ENCODE data around the gene GTPBP3. TPM values are rescaled to one million over a fixed set of nuclear protein-coding genes. Genes with fewer than 3 reads are reported as not detected.

Gene GTPBP3
- polyA plus RNA-seq, 1 donor from 2014 or later = 11.1 TPM

- peak overlapping the region; percentile 92 to 97 (median 92) for H3K27ac Mint-ChIP-seq
- no peaks in the 10 kb centered on the region for H3K9me3 Mint-ChIP-seq
- no peaks in the 10 kb centered on the region for H3K27me3 Mint-ChIP-seq
- H3K4me3 Mint-ChIP-seq = peak overlapping the region; percentile 58 to 100 (median 93)
- H3K36me3 Mint-ChIP-seq = no peaks in the 10 kb centered on the region
- peaks cover 32 to 35% (median 34%) of the 10 kb centered on the region in 3 donors for H3K4me1 Mint-ChIP-seq
Measured at GRCh38 chr19:17304386-17305215, 32.8 kb upstream of the GTPBP3 start.

- Mint-ChIP-seq H3K4me1 (peaks cover 34 to 36% (median 34%) of the 10 kb centered on the region in 3 donors), H3K4me3 (peak overlapping the region; percentile 90 to 100 (median 95)), H3K9me3 (no peaks in the 10 kb centered on the region), H3K27me3 (no peaks in the 10 kb centered on the region), H3K36me3 (no peaks in the 10 kb centered on the region), H3K27ac (peak overlapping the region; percentile 92 to 97 (median 92))
Measured at GRCh38 chr19:17305216-17305516, 32.2 kb upstream of the GTPBP3 start.

DNA sequence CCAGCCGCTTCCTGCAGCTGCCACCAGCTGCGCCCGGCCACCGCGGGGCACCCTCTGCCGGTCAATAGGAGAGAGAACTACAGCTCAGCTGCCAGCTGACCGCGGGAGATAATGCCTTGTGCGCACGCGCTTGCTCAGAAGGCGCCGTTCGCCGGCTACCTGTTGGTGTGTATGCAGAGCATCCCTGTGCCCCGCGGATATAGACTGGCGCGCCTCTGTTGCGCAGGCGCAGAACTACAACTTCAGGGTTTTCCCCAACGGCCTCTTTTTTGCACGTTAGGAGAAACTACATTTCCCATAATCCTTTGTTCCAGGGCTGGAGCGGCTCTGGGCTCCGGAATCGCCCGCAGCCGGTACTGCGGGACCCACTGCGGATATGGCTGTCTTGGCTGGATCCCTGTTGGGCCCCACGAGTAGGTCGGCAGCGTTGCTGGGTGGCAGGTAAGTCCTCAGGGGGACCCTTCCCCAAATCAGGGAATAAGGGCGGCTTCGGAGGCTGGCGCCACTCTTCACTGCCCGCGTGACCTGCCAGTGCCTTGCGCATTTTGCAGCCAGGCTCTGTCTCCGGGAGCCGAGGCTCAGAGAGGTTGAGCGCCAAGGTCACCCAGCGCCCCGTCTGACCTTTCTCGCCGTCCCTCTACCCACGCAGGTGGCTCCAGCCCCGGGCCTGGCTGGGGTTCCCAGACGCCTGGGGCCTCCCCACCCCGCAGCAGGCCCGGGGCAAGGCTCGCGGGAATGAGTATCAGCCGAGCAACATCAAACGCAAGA, 31.7 kb upstream of the GTPBP3 start, which contains the start of gene MRPL34:
Gene MRPL34, plus strand, starts transcription at position 356 of the 768 bp plus-strand sequence. Its CDS starts 21 bp downstream, at position 377.
- Mint-ChIP-seq H3K27ac (peak within 1 kb of the TSS; percentile 92 to 97 (median 92)), H3K4me1 (peaks cover 34 to 39% (median 38%) of the 10 kb centered on the region in 3 donors), H3K9me3 (no peaks in the 10 kb centered on the region), H3K27me3 (no peaks in the 10 kb centered on the region), H3K4me3 (peak within 1 kb of the TSS; percentile 90 to 100 (median 95)), H3K36me3 (no peaks in the 10 kb centered on the region)

- H3K27ac Mint-ChIP-seq = peak overlapping the region in 2 of 3 donors; percentile 19 to 59
- H3K4me3 Mint-ChIP-seq = peak overlapping the region; percentile 90 to 100 (median 95)
- H3K4me1 Mint-ChIP-seq = peaks cover 34 to 39% (median 39%) of the 10 kb centered on the region in 3 donors
- H3K9me3 Mint-ChIP-seq = no peaks in the 10 kb centered on the region
- no peaks in the 10 kb centered on the region for H3K27me3 Mint-ChIP-seq
- H3K36me3 Mint-ChIP-seq = no peaks in the 10 kb centered on the region
Measured at GRCh38 chr19:17306285-17306714, 31.1 kb upstream of the GTPBP3 start.

GRCh38 chr19:17307876-17308377, 29.4 kb upstream of the GTPBP3 start:
- H3K36me3 Mint-ChIP-seq = no peaks in the 10 kb centered on the region
- H3K4me1 Mint-ChIP-seq = peaks cover 27 to 38% (median 35%) of the 10 kb centered on the region in 3 donors
- H3K27ac Mint-ChIP-seq = no peak overlapping the region
- no peaks in the 10 kb centered on the region for H3K27me3 Mint-ChIP-seq
- no peaks in the 10 kb centered on the region for H3K9me3 Mint-ChIP-seq
- peak overlapping the region; percentile 8 to 100 (median 40) for H3K4me3 Mint-ChIP-seq

- peaks cover 19 to 34% (median 31%) of the 10 kb centered on the region in 3 donors for H3K4me1 Mint-ChIP-seq
- no peaks in the 10 kb centered on the region for H3K9me3 Mint-ChIP-seq
- peak within 1 kb of the TSS; percentile 65 to 90 (median 75) for H3K27ac Mint-ChIP-seq
Measured at GRCh38 chr19:17309198-17309964, 28.0 kb upstream of the GTPBP3 start, which contains the start of gene DDA1. DDA1 (plus strand) TSS chr19:17309563; CDS start chr19:17309655, 92 bp downstream.

GRCh38 chr19:17309965-17310461, 27.3 kb upstream of the GTPBP3 start:
- H3K36me3 Mint-ChIP-seq = peaks cover 1% of the 10 kb centered on the region
- H3K9me3 Mint-ChIP-seq = no peaks in the 10 kb centered on the region
- no peaks in the 10 kb centered on the region for H3K27me3 Mint-ChIP-seq

More at GRCh38 chr19:17309198-17309964, 28.0 kb upstream of the GTPBP3 start, which contains the start of gene DDA1:
- Mint-ChIP-seq H3K36me3 (peaks cover 1% of the 10 kb centered on the region), H3K4me3 (peak within 1 kb of the TSS; percentile 83 to 98 (median 96)), H3K27me3 (no peaks in the 10 kb centered on the region)

DNA sequence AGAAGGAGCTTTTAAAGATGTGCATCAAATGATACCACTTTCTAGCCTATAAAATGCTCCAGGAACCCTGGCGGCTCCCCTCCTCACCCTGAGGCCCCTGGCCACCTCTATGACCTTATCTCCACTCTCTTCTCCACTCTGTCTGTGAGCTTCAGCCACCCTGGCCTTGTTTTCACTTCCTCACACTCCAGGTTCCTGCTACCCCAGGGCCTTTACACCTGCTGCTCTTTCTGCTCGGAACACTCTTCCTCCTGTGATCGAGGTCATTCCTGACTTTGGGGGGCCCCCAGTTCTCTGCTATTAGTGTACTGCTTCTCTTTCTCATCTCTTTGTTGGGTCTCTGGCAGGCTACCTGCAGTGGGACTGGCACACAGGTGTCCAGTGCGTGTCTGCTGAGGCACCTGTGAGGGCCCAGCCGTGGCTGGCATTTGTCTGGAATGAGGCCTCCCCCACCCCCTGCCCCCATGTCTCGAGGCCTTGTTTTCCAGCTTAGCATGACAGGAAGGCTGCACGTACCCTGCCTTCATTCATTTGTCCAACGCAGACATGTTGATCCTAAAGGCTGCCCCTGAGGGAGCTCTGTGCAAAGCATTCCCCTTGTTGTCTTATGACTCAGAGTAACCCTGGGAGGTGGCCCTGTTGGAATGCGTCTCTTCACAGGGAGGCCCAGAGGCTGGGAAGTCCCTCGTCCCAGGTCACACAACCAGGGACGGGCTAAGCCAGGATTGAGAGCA, 25.7 kb upstream of the GTPBP3 start:
- peaks cover 5% of the 10 kb centered on the region for H3K36me3 Mint-ChIP-seq
- no peak overlapping the region for H3K27ac Mint-ChIP-seq
- H3K9me3 Mint-ChIP-seq = no peaks in the 10 kb centered on the region
- H3K4me1 Mint-ChIP-seq = peaks cover 6 to 23% (median 21%) of the 10 kb centered on the region in 3 donors
- H3K4me3 Mint-ChIP-seq = peak overlapping the region in 3 of 4 donors; percentile 34 to 83 (median 83)
- H3K27me3 Mint-ChIP-seq = no peaks in the 10 kb centered on the region

More at GRCh38 chr19:17309965-17310461, 27.3 kb upstream of the GTPBP3 start:
- H3K4me1 Mint-ChIP-seq = peaks cover 15 to 30% (median 26%) of the 10 kb centered on the region in 3 donors
- H3K27ac Mint-ChIP-seq = peak overlapping the region in 2 of 3 donors; percentile 65 to 75
- peak overlapping the region; percentile 83 to 98 (median 96) for H3K4me3 Mint-ChIP-seq

GRCh38 chr19:17312189-17313113, 24.9 kb upstream of the GTPBP3 start:
- H3K36me3 Mint-ChIP-seq = peaks cover 9% of the 10 kb centered on the region
- no peaks in the 10 kb centered on the region for H3K27me3 Mint-ChIP-seq
- H3K4me3 Mint-ChIP-seq = peak overlapping the region in 1 of 4 donors; percentile 83
- H3K27ac Mint-ChIP-seq = no peak overlapping the region
- H3K4me1 Mint-ChIP-seq = peaks cover 6 to 23% (median 20%) of the 10 kb centered on the region in 3 donors
- H3K9me3 Mint-ChIP-seq = no peaks in the 10 kb centered on the region

DNA sequence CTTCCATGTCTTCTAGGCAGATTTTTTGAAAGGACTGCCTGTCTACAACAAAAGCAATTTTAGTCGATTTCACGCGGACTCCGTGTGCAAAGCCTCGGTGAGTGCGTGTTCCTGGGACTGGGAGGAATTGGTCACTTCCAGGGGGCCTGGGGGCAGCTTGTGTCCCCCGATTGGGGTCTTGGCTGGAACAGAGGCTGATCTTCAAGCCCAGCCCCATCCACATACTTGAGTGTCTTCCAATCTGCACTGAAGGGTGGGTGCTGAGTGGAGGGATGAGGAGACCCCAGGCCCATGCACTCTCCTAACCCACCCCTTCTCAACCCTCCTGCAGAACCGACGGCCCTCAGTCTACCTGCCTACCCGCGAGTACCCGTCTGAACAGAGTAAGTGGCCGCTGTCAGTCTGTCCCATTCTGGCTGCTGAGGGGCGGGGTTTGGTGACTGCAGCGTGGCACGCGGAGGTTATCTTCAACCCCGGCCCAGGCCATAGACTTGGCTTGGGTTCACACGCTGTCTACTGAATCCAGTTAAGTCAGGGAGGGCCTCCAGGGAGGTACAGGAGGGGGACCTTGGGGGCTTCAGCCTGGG, 23.3 kb upstream of the GTPBP3 start:
- H3K36me3 Mint-ChIP-seq = peaks cover 9% of the 10 kb centered on the region
- H3K27me3 Mint-ChIP-seq = no peaks in the 10 kb centered on the region
- H3K4me3 Mint-ChIP-seq = peak overlapping the region in 1 of 4 donors; percentile 32
- H3K4me1 Mint-ChIP-seq = peaks cover 4 to 16% (median 12%) of the 10 kb centered on the region in 3 donors
- no peaks in the 10 kb centered on the region for H3K9me3 Mint-ChIP-seq
- no peak overlapping the region for H3K27ac Mint-ChIP-seq

DNA sequence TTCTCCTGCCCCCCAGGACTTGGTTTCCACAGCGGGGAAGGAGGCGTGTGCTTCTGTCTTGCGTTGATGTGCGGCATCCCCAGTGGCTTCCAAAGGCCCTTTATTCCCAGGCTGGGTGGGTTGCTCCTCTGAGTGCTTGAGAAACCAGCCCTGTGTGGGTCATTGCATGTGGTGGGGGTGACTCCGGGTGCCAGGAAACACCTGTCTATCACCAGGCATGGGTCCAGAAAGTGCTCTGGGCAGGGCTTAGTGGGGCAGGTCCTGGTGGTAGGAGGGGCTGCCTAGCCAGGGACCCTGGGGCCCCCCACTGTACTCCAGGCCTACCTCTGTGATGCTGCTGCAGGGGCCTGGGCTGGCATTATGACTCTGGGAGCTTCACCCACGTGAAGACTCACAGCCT, 18.4 kb upstream of the GTPBP3 start:
- Mint-ChIP-seq H3K36me3 (peaks cover 12% of the 10 kb centered on the region), H3K27me3 (no peaks in the 10 kb centered on the region), H3K4me1 (no peaks in the 10 kb centered on the region), H3K9me3 (no peaks in the 10 kb centered on the region), H3K27ac (no peak overlapping the region), H3K4me3 (no peak overlapping the region)

DNA sequence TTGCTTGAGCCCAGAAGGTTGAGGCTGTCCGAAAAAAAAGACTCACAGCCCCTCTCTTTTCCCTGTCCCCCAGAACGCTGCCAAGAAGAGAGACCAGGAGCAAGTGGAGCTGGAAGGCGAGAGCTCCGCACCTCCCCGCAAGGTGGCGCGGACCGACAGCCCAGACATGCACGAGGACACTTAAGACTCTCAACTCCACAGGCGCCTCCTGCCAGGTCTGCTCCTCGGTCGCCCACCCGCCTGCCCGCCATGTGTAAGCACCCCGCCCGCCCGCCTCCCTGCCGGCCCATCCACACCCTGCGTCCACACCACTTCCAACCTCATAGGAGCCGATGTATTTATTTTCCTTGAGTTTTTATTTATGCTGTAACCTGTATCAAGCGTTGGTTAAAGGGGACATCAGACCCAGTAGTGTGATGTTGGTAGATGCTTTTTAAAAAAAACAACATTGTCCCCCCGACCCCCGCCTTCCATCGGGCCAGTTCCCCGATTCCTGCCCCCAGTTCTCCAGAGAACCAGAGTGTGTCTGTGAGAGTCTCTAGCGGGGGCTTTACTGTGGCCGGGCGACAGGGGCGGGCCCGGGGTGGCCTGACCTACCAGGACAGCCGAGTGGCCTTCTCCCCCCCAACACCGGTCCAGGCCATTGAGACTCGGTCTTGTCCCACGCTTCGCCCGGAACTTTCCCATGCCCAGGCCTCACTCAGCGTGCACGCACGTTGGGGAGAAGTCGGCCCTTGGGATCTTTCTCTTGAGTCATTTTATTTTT, 17.7 kb upstream of the GTPBP3 start:
- Mint-ChIP-seq H3K27ac (no peak overlapping the region), H3K9me3 (no peaks in the 10 kb centered on the region), H3K4me3 (no peak overlapping the region)

More for the DNA sequence above, 17.7 kb upstream of the GTPBP3 start:
- peaks cover 11% of the 10 kb centered on the region for H3K36me3 Mint-ChIP-seq
- H3K27me3 Mint-ChIP-seq = no peaks in the 10 kb centered on the region
- H3K4me1 Mint-ChIP-seq = no peaks in the 10 kb centered on the region
